Adrenal gland (tissue), 12 donors: ENCODE measurements around the gene ITPKB. TPM values are rescaled to one million over a fixed set of nuclear protein-coding genes. Genes with fewer than 3 reads are reported as not detected.
A peak's percentile ranks its signal among the peaks of the same experiment; 100 is the strongest.

ENCODE experiments used
- DNase-seq, 7 donors: peaks; one replicate each; pipeline ENCODE4 v3.0.0-alpha.2; 2019 to 2020
- H3K27ac ChIP-seq, 5 donors: fragments of 200-600 bp; sonication (generic) in 4 of 5; 1 replicate in 3 of 5; 2 replicates in 2 of 5; pipeline versions ENCODE4 v1.5.1 to v1.8.0; 2016 to 2020; ENCODE audit warnings: mild to moderate bottlenecking in 1 of 5
- H3K27me3 ChIP-seq: fragments of 200-600 bp; 2 replicates; pipeline ENCODE4 v1.8.0; 2021
- H3K36me3 ChIP-seq, 2 donors: fragments of 200-600 bp; replicated peaks in 1 of 2; 1 replicate in 1 of 2; 2 replicates in 1 of 2; pipeline versions ENCODE4 v1.5.1 to v1.8.0; 2018 to 2022
- H3K4me1 ChIP-seq, 2 donors: fragments of 200-600 bp; replicated peaks in 1 of 2; 1 replicate in 1 of 2; 2 replicates in 1 of 2; pipeline versions ENCODE4 v1.5.1 to v1.8.0; 2018 to 2021
- H3K4me3 ChIP-seq, 4 donors: fragments of 200-600 bp; sonication (generic) in 3 of 4; one replicate each; pipeline ENCODE4 v1.5.1; 2016 to 2018
- H3K9me3 ChIP-seq, 3 donors: fragments of 200-600 bp; sonication (generic) in 1 of 3; replicated peaks in 1 of 3; 1 replicate in 2 of 3; 2 replicates in 1 of 3; pipeline versions ENCODE4 v1.5.1 to v1.8.0; 2016 to 2021
- CTCF ChIP-seq, 6 experiments: fragments of 450-650 bp in 4 of 6; fragments of 200-600 bp in 2 of 6; sonication (generic) in 1 of 6; IDR thresholded peaks; 1 replicate in 5 of 6; 2 replicates in 1 of 6; pipeline versions ENCODE4 v1.5.1 to v1.8.0; 2016 to 2021; ENCODE audit warnings: antibody characterized with exemption in 6 of 6, mild to moderate bottlenecking in 2 of 6, moderate library complexity in 1 of 6
- POLR2A ChIP-seq, 2 donors: fragments of 450-650 bp; IDR thresholded peaks; one replicate each; pipeline ENCODE4 v1.6.1; 2017; ENCODE audit warnings: antibody characterized with exemption in 2 of 2, mild to moderate bottlenecking in 2 of 2, moderate library complexity in 1 of 2
- WGBS, 4 donors: extraction: QIAGEN DNeasy Blood & Tissue Kit in 2 of 4; methylation state at CpG; one replicate each; pipeline versions ENCODE4 v1.1.5 to v1.1.7; 2013 to 2017; 5-methylcytosine and 5-hydroxymethylcytosine counted together
- intact Hi-C, 2 donors: fragments of 100-400 bp; cut with DNase I; formaldehyde crosslinking; loops; one replicate each; pipeline versions ENCODE4 v1.14.1 to v1.15.0; 2022 to 2023
- polyA plus RNA-seq, 3 donors: library from polyadenylated mRNA; stranded (reverse); fragments of 200-250 nt in 2 of 3; fragments of 350-450 nt in 1 of 3; fragmentation: Illumina TruSeq in 1 of 3; extraction: RNeasy Lipid Tissue Mini Kit (QIAGEN cat#74804) in 1 of 3; gene quantifications; one replicate each; pipeline ENCODE4 v1.2.3, GENCODE V29; 2013 to 2014
- total RNA-seq, 9 donors: library from RNA; depleted of rRNA in 4 of 9; stranded (reverse); fragments of >200 nt in 4 of 9; fragments of 120-200 nt in 1 of 9; fragmentation: NEBNext Ultra II Directional in 1 of 9; extraction: Animal tissue kit (Norgen Biotek cat#: 25700) in 1 of 9; gene quantifications; one replicate each; pipeline versions ENCODE4 v1.1.0 to v1.2.4, GENCODE V29; 2013 to 2023
- donor health status: healthy with polysubstance abuse.
- donor health status: Bipolar disorder and iron deficiency.
- donor health status: DM: yes; HTN: yes; CAD: no.
- donor health status: DM: no; HTN: no; CAD: no.
- donor health status: DM: no; HTN: no; CAD: no.
- donor health status: DM: yes; HTN: yes; CAD: no.

Gene ITPKB
- total and polyA plus RNA-seq, 12 donors: 2.3 to 22.7 (median 13.0) TPM

DNA sequence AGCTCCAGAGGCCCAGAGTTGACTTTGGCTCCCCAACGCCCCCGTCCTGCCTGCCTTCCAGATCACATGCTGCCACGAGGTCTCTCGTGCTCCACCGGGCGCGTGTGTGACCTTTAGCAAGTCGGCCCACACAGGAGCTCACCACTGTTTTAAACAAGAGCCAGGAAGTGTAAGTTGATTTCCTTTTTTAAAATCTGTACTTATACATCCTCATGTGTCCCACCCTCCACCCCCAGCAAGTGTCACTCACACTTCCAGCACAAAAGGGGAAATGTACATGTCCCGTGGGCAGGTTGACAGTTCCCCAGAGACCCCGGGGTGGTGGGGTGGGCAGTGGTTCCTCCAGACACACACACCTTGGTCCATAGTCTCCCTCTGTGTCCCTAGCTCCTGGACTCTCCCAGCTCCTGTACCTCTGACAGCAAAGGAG, 106.1 kb downstream of the ITPKB start:
- 74 to 89% (median 80%) methylated on average over 10 of the region's 10 CpGs for WGBS, 4 donors
- Histone ChIP-seq H3K4me3 (no peak overlapping the region), H3K27ac (peak overlapping the region in 1 of 5 donors; percentile 20), H3K9me3 (no peaks in the 10 kb centered on the region), H3K36me3 (no peaks in the 10 kb centered on the region), H3K4me1 (no peaks in the 10 kb centered on the region), H3K27me3 (no peaks in the 10 kb centered on the region)
- peak in 1 of 7 donors; percentile 6 for DNase-seq
- intact Hi-C loops: loop anchor here (5.0 to 10.0 kb wide), 2 partner anchors 194 to 812 kb away; no protein-coding TSS in a partner anchor
- no peak for TF ChIP-seq POLR2A (IDR thresholded peaks at IDR 0.05)
- TF ChIP-seq CTCF (IDR thresholded peaks at IDR 0.05): no peak

DNA sequence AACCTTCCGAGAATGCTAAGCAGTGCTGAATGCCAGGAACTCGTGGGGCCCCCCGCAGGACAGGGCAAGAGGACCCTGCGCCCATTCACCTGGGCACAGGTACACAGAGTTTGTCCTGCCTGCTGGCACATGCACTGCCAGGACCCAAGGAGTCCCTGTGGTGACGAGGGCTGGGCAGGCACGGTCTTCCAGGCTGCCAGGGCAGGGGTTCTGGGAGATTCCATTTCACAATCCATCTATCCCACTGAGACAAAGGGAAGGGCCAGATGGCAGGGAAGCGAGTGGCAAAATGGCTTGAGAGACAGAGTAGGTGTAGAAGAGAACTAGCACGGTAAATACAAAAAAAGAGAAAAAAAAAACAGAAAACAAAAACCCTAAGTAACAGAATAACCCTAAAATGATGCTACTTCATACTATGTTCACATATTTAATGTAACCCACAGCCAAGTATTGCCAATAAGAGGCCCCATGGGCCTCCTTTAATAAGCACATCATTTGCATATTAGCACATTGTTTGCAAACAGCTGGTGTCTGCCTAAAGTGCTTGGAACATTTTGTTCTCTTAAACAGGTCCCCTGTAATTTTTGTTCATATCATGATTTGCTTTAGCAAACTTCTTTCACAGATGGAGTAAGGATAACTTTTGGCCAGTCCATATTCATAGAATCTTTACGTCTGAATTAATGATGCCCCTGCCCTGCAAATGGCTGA, 106.8 kb downstream of the ITPKB start:
- TF ChIP-seq CTCF (IDR thresholded peaks at IDR 0.05) (no peak), POLR2A (IDR thresholded peaks at IDR 0.05) (no peak)
- WGBS, 4 donors: 84 to 91% (median 88%) methylated on average over 9 of the region's 9 CpGs
- no peaks in the 10 kb centered on the region for H3K9me3 ChIP-seq
- H3K27ac ChIP-seq: peak overlapping the region in 1 of 5 donors; percentile 20
- no peak overlapping the region for H3K4me3 ChIP-seq
- H3K36me3 ChIP-seq: no peaks in the 10 kb centered on the region
- no peaks in the 10 kb centered on the region for H3K27me3 ChIP-seq
- DNase-seq: peak in 1 of 7 donors; percentile 5
- intact Hi-C loops: loop anchor here (5.0 to 10.0 kb wide), 2 partner anchors 195 to 812 kb away; no protein-coding TSS in a partner anchor
- H3K4me1 ChIP-seq: no peaks in the 10 kb centered on the region

GRCh38 chr1:226631229-226632000, 107.7 kb downstream of the ITPKB start:
- Histone ChIP-seq H3K36me3 (no peaks in the 10 kb centered on the region), H3K9me3 (no peaks in the 10 kb centered on the region), H3K4me3 (no peak overlapping the region), H3K27me3 (no peaks in the 10 kb centered on the region), H3K4me1 (no peaks in the 10 kb centered on the region), H3K27ac (no peak overlapping the region)
- intact Hi-C loops: loop anchor here (5.0 to 10.0 kb wide), 2 partner anchors 196 to 813 kb away; no protein-coding TSS in a partner anchor
- 69 to 83% (median 77%) methylated on average over 10 of the region's 10 CpGs for WGBS, 4 donors
- DNase-seq: peak in 1 of 7 donors; percentile 1
- TF ChIP-seq POLR2A (IDR thresholded peaks at IDR 0.05) (no peak), CTCF (IDR thresholded peaks at IDR 0.05) (no peak)

DNA sequence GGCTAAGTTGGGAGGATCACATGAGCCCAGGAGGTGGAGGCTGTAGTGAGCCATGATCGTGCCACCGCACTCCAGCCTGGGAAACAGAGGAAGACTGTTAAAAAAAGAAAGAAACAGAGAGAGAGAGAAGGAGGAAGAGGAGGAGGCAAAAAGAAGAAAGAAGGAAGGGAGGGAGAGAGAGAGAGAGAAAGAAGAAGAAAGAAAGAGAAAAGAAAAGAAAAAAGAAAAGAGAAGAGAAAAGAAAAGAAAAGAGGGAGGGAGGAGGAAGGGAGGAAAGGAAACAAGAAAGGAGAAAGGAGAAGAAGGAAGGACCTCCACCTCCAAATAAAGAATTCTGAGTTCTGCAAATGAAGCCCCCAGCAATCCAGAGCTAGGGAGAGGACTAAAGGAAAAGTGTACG, 108.5 kb downstream of the ITPKB start:
- no peak for DNase-seq
- H3K4me1 ChIP-seq: no peaks in the 10 kb centered on the region
- no peaks in the 10 kb centered on the region for H3K9me3 ChIP-seq
- WGBS, 4 donors: 84 to 93% (median 91%) methylated on average over 3 of the region's 3 CpGs
- H3K4me3 ChIP-seq: no peak overlapping the region
- TF ChIP-seq POLR2A (IDR thresholded peaks at IDR 0.05) (no peak), CTCF (IDR thresholded peaks at IDR 0.05) (no peak)
- no peak overlapping the region for H3K27ac ChIP-seq
- H3K27me3 ChIP-seq: no peaks in the 10 kb centered on the region
- H3K36me3 ChIP-seq: no peaks in the 10 kb centered on the region
- intact Hi-C loops: loop anchor here (5.0 to 10.0 kb wide), 2 partner anchors 197 to 814 kb away; no protein-coding TSS in a partner anchor
